22Rv1 (cell line): ENCODE results near the gene FBRSL1.

Source experiments
- H3K27ac ChIP-seq: fragments of 450-650 bp; 2 replicates; pipeline ENCODE4 v1.5.1; 2017
- ZFX ChIP-seq: fragments of 450-650 bp; IDR thresholded peaks from 2 replicates; pipeline ENCODE4 v1.6.1; 2017; ENCODE audit warnings: antibody characterized with exemption, borderline replicate concordance
- TF ChIP-seq, protein P1 (sequence below): fragments of 450-650 bp; IDR thresholded peaks from 2 replicates; pipeline ENCODE4 v1.5.1; 2017; ENCODE audit warnings: mild to moderate bottlenecking

The FBRSL1 gene

DNA sequence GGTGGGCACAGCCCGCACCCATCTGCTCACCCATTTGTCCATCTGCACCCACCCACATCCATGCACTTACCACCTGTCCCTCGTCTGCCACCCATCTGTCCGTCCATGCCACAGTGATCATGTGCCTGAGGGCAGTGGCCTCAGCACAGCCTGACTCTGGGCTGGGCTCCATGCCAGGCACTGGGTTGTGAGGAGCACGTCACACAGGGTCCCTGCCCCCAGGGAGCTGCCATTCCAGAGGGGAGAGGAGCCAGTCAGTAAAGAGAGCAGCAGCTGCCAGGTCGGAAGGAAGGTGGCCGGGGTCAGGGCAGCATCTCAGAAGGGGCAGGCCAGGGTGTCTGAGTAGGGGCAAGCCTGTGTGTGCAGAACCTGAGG, 43.6 kb downstream of the FBRSL1 start:
- no peak overlapping the region for H3K27ac ChIP-seq
- TF ChIP-seq ZFX, result no peak

DNA sequence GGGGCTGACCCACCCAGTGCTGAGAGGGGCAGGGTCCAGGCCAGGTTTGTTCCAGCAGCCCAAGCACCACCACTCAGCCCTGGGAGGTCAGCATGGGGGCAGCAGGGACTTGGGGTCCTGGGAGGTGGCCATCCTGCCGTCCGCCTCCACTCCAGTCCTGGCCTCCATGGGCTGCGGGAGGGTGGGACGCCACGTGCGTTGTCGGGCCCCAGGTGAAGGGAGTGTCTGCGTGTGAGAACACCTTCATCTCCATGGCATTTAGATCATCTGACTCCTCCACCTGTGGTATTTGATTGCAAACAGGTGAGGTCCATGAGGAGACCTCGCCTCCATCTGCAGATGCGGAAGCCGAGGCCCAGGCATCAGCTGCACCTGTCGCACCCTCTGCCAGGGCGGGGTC, 44.1 kb downstream of the FBRSL1 start:
- no peak overlapping the region for H3K27ac ChIP-seq
- TF ChIP-seq ZFX, result no peak
- TF ChIP-seq, protein P1, sequence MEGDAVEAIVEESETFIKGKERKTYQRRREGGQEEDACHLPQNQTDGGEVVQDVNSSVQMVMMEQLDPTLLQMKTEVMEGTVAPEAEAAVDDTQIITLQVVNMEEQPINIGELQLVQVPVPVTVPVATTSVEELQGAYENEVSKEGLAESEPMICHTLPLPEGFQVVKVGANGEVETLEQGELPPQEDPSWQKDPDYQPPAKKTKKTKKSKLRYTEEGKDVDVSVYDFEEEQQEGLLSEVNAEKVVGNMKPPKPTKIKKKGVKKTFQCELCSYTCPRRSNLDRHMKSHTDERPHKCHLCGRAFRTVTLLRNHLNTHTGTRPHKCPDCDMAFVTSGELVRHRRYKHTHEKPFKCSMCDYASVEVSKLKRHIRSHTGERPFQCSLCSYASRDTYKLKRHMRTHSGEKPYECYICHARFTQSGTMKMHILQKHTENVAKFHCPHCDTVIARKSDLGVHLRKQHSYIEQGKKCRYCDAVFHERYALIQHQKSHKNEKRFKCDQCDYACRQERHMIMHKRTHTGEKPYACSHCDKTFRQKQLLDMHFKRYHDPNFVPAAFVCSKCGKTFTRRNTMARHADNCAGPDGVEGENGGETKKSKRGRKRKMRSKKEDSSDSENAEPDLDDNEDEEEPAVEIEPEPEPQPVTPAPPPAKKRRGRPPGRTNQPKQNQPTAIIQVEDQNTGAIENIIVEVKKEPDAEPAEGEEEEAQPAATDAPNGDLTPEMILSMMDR, result no peak

DNA sequence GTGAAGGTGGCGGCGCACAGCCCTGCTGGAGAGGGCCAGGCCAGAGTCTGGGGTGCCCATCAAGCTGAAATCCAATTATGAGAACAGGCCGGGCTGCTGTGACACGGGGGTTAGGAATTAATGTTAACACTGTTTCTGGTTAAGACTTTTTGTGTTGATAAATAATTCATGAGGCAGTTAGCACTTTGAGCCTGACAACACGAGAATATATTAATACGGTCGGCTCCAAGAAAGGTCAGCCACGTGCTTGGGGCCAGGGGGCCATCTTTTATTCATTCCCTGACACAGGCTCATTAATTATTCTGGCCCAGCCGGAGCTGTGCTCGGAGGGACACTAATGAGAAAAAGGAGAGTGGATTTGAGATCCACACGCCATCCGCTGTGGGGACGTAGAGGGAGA, 45.1 kb downstream of the FBRSL1 start:
- TF ChIP-seq, protein P1, result no peak
- TF ChIP-seq ZFX, result no peak
- no peak overlapping the region for H3K27ac ChIP-seq

- no peak for TF ChIP-seq ZFX
- TF ChIP-seq, protein P1, result no peak
- H3K27ac ChIP-seq, result no peak overlapping the region
Measured at GRCh38 chr12:132536102-132536876, 46.3 kb downstream of the FBRSL1 start.

- no peak overlapping the region for H3K27ac ChIP-seq
- no peak for TF ChIP-seq ZFX
Measured at GRCh38 chr12:132537049-132537448, 47.1 kb downstream of the FBRSL1 start.

GRCh38 chr12:132537836-132538662, 48.1 kb downstream of the FBRSL1 start:
- no peak for TF ChIP-seq ZFX
- TF ChIP-seq, protein P1, result no peak
- no peak overlapping the region for H3K27ac ChIP-seq

DNA sequence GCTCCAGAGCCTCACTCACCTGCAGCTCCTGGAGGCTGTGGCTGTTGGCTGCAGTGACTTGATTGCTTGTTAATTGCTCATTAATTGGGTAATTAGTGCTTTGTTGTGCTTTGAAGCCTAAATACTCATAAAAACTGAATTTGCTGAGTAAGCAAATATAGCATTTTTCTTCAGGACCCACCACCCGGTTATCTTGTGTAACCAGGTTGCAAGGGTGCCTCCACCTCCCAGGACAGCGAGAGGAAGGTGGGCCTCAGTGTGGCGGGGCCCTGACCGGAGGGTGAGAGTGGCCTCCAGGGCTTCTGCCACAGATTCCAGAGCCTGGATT, 48.7 kb downstream of the FBRSL1 start:
- H3K27ac ChIP-seq, result no peak overlapping the region
- no peak for TF ChIP-seq ZFX
- TF ChIP-seq, protein P1, result no peak

DNA sequence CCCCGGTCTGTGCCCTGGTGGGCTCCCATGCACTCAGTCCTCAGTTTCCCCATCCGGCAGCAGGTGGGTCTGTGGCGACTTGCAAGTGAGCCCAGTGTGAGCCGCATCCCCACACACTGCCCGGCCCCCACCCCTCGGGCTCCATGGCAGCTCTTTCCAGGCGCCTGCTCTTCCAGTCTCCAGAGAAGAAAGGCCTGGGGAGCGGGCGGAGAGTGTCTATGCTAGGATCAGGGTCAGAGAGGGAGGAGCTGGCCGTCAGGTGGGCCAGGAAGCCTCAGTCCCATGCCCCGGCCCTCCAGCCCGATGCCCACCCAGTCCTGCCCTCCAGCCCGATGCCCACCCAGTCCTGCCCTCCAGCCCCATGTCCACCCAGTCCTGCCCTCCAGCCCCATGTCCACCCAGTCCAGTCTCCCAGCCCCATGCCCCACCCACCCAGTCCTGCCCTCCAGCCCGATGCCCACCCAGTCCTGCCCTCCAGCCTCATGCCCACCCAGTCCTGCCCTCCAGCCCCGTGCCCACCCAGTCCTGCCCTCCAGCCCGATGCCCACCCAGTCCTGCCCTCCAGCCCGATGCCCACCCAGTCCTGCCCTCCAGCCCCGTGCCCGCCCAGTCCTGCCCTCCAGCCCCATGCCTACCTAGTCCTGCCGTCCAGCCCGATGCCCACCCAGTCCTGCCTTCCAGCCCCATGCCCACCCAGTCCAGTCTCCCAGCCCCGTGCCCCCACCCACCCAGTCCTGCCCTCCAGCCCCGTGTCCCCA, 49.2 kb downstream of the FBRSL1 start:
- TF ChIP-seq, protein P1, result no peak
- no peak for TF ChIP-seq ZFX
- no peak overlapping the region for H3K27ac ChIP-seq
